Right atrium auricular region (tissue), 2 donors: ENCODE results near the gene NRN1. TPM values are rescaled to one million over a fixed set of nuclear protein-coding genes. Genes with fewer than 3 reads are reported as not detected.
"Not testable (repeated sequence)": the region's sequence is repeated elsewhere in the genome, so short reads cannot be mapped to it uniquely, and the experiment has no call there.

Source experiments
- DNase-seq: peaks from one replicate; pipeline ENCODE4 v3.0.0-alpha.2; 2019; ENCODE audit warnings: low spot score
- H3K27ac ChIP-seq, 2 donors: fragments of 200-600 bp; sonication (generic); 1 replicate in 1 of 2; 2 replicates in 1 of 2; pipeline ENCODE4 v1.5.1; 2016 to 2019
- H3K27me3 ChIP-seq, 2 donors: fragments of 200-600 bp; sonication (generic); one replicate each; pipeline versions ENCODE4 v1.5.1 to v1.6.0; 2017 to 2019
- H3K36me3 ChIP-seq: fragments of 200-600 bp; sonication (generic); one replicate; pipeline ENCODE4 v1.5.1; 2016
- H3K4me1 ChIP-seq, 2 donors: fragments of 200-600 bp; sonication (generic); one replicate each; pipeline versions ENCODE4 v1.5.1 to v1.6.0; 2017 to 2019
- H3K4me3 ChIP-seq, 2 donors: fragments of 200-600 bp; sonication (generic); 1 replicate in 1 of 2; 2 replicates in 1 of 2; pipeline ENCODE4 v1.5.1; 2017 to 2019; ENCODE audit warnings: mild to moderate bottlenecking in 1 of 2, moderate library complexity in 1 of 2
- H3K9me3 ChIP-seq, 2 donors: fragments of 200-600 bp; sonication (generic); one replicate each; pipeline ENCODE4 v1.5.1; 2019
- CTCF ChIP-seq, 2 donors: fragments of 200-600 bp; sonication (generic); IDR thresholded peaks; one replicate each; pipeline ENCODE4 v1.5.1; 2019; ENCODE audit warnings: antibody characterized with exemption in 2 of 2
- total RNA-seq, 2 donors: library from RNA; depleted of rRNA; stranded (reverse); fragments of >200 nt; gene quantifications; one replicate each; pipeline ENCODE4 v1.1.0, GENCODE V29; 2016

Gene NRN1
- total RNA-seq, 2 donors from 2014 or later, result 6.6 to 7.5 TPM

- TF ChIP-seq CTCF (IDR thresholded peaks at IDR 0.05), result no peak
- no peaks in the 10 kb centered on the region for H3K36me3 ChIP-seq
- H3K27me3 ChIP-seq, result no peaks in the 10 kb centered on the region
- H3K4me3 ChIP-seq, result no peak overlapping the region
- no peak overlapping the region for H3K27ac ChIP-seq
- H3K4me1 ChIP-seq, result no peaks in the 10 kb centered on the region
- H3K9me3 ChIP-seq, result no peaks in the 10 kb centered on the region
- DNase-seq, result no peak
Observed at GRCh38 chr6:5976811-5977210, 29.9 kb downstream of the NRN1 start.

- Histone ChIP-seq H3K36me3 (no peaks in the 10 kb centered on the region), H3K27me3 (no peaks in the 10 kb centered on the region), H3K4me1 (peaks cover 0 to 10% of the 10 kb centered on the region in 2 donors), H3K4me3 (no peak overlapping the region), H3K9me3 (no peaks in the 10 kb centered on the region), H3K27ac (no peak overlapping the region)
- TF ChIP-seq CTCF (IDR thresholded peaks at IDR 0.05), result no peak
- DNase-seq, result no peak
Observed at GRCh38 chr6:5968817-5969734, 37.6 kb downstream of the NRN1 start.

- not testable (repeated sequence) for H3K9me3 ChIP-seq, H3K4me3 ChIP-seq, H3K27ac ChIP-seq, DNase-seq, H3K36me3 ChIP-seq, H3K27me3 ChIP-seq
- peaks cover 0 to 10% of the 10 kb centered on the region in 2 donors for H3K4me1 ChIP-seq
Observed at GRCh38 chr6:5968036-5968435, 38.7 kb downstream of the NRN1 start.

GRCh38 chr6:5967594-5967993 is 39.1 kb downstream of the NRN1 start:
- no peak for TF ChIP-seq CTCF (IDR thresholded peaks at IDR 0.05)
- no peaks in the 10 kb centered on the region for H3K9me3 ChIP-seq
- no peak overlapping the region for H3K4me3 ChIP-seq
- no peaks in the 10 kb centered on the region for H3K36me3 ChIP-seq
- peaks cover 0 to 10% of the 10 kb centered on the region in 2 donors for H3K4me1 ChIP-seq
- no peaks in the 10 kb centered on the region for H3K27me3 ChIP-seq
- H3K27ac ChIP-seq, result no peak overlapping the region
- DNase-seq, result no peak

GRCh38 chr6:5962794-5963193 is 43.9 kb downstream of the NRN1 start:
- no peak for DNase-seq
- H3K9me3 ChIP-seq, result no peaks in the 10 kb centered on the region
- no peaks in the 10 kb centered on the region for H3K36me3 ChIP-seq
- TF ChIP-seq CTCF (IDR thresholded peaks at IDR 0.05), result no peak
- H3K4me1 ChIP-seq, result no peaks in the 10 kb centered on the region
- H3K27me3 ChIP-seq, result no peaks in the 10 kb centered on the region
- no peak overlapping the region for H3K27ac ChIP-seq
- H3K4me3 ChIP-seq, result no peak overlapping the region

- Histone ChIP-seq H3K27me3 (no peaks in the 10 kb centered on the region), H3K27ac (no peak overlapping the region), H3K4me3 (no peak overlapping the region), H3K36me3 (no peaks in the 10 kb centered on the region), H3K9me3 (no peaks in the 10 kb centered on the region), H3K4me1 (no peaks in the 10 kb centered on the region)
- TF ChIP-seq CTCF (IDR thresholded peaks at IDR 0.05), result no peak
- no peak for DNase-seq
Observed at GRCh38 chr6:5961836-5962235, 44.9 kb downstream of the NRN1 start.
